DMS79 treated with DMSO at 0.1 percent for 48 hours (cell line): ENCODE measurements around the gene SPATA31E1.
"Not testable (repeated sequence)": the region's sequence is repeated elsewhere in the genome, so short reads cannot be mapped to it uniquely, and the experiment has no call there.

Experiments
- DNase-seq: peaks from one replicate; lab custom pipeline; 2025; lab: John Stamatoyannopoulos, UW

The SPATA31E1 gene

DNA sequence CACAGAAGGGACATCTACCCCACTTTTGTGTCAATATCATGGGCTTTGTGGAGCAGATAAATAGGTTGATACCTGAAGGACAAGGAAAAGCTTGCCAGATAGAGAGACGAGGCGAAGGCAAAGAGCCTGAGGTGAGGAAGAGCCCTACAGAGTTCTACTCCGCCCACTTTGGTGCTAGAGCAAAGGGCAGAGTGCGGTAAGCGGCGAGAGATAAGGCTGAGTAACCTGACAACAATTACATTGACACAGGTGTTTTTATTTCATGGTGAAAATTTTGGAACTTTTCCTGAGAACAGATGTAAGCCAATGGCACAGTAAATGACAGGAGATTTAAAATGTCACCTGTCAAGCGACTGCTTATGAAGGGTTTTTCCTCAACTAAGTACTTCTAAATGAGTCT, 51.8 kb downstream of the SPATA31E1 start:
- not testable (repeated sequence) for DNase-seq

DNA sequence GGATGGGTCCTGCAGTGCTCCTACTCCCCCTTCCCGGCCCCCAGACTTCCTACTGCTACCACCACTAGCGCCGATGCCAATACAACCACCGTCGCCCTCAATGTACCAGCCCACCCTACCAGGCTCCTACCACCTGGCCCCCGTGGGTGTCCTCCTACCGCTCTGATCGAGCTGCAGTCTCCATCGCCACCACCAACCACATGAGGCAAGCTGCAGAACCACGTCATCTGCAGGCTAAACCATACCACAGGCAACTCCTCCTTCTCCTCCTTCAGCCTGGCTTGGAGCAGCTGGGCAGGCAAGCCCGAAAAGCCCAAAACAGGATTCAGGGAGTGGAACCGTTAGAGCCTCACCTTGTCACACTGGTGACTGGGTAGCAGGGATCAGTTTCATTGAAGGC, 54.7 kb downstream of the SPATA31E1 start:
- not testable (repeated sequence) for DNase-seq

DNA sequence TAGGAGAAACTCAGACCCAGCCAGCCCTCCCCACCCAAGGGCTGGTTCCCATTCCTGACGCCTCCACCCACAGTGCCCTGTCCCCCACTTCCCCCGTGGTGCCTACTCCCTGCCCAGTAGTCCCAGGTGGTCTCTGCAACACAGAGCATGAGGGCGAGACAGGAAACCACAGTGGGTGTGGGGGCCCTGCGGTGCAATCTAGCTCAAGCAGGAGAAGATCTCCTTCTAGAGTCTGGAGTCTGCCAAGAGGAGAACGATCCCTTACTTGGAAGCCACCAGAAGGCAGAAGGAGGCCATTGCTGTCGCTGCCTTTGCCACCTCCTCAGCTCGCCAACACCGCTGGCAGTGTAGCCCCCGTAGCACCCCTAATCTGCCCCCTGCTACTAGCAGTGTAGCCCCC, 55.2 kb downstream of the SPATA31E1 start:
- not testable (repeated sequence) for DNase-seq

DNA sequence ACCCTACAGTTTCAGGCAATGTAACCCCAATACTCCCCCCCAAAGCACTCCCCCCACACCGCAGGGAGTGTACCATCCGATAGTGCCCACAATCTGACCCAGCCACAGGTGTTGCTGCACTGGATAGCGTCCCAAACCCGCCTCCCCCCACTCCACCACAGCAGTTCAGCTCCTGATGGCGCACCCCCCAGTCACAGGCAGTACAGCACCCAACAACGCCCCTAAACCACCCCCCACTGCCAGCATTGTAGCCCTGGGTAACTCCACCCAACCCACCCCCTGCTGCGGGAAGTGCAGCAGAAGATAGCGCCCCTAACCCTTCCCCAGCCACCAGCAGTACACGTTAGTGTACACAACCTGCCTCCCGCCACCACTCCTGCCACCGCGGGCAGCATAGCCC, 55.7 kb downstream of the SPATA31E1 start:
- not testable (repeated sequence) for DNase-seq
